Kasumi-1 (cell line): ENCODE data around the gene PCNT.
A peak's percentile ranks its signal among the peaks of the same experiment; 100 is the strongest.
"Not testable (repeated sequence)": the region's sequence is repeated elsewhere in the genome, so short reads cannot be mapped to it uniquely, and the experiment has no call there.

Source experiments
- DNase-seq, 2 experiments: peaks; one replicate each; lab custom pipeline; 2025; lab: John Stamatoyannopoulos, UW

PCNT gene

DNA sequence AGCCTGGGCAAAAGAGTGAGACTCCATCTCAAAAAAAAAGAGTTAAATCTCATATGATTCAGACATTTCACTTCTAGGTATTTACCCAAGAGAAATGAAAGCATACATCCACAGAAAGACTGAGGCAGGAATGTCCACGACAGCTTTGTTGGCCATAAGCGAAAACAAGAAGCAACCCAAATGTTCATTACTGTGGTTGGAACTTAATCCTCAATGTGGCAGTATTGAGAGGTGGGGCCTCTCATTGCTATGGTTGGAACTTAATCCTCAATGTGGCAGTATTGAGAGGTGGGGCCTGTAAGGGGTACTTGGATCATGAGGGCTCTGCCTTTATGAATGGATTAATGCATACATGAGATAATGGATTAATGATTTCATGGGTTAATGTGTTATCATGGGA, 15.5 kb upstream of the PCNT start:
- DNase-seq, result no peak

DNA sequence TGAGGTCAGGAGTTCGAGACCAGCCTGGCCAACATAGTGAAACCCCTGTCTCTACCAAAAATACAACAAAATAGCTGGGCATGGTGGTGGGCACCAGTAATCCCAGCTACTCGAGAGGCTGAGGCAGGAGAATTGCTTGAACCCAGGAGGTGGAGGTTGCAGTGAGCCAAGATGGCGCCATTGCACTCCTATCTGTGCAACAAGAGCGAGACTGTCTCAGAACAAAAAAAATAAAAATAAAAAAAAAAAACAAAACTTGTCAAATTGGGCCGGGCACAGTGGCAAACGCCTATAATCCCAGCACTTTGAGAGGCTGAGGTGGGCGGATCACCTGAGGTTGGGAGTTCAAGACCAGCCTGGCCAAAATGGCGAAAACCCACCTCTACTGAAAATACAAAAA, 13.7 kb upstream of the PCNT start:
- not testable (repeated sequence) for DNase-seq

DNA sequence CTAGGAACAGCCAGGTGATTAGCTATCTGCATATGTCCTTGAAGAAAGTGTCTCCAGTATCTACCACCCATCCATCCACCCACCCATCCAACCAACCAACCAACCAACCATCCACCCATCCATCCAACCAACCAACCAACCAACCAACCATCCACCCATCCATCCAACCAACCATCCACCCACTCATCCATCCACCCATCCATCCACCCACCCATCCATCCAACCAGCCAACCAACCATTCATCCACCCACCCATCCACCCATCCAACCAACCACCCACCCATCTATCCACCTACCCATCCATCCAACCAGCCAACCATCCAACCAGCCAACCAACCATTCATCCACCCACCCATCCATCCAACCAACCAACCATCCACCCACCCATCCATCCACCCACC, 12.4 kb upstream of the PCNT start:
- no peak for DNase-seq

GRCh38 chr21:46312949-46313348, 11.0 kb upstream of the PCNT start:
- DNase-seq, result no peak

- no peak for DNase-seq
Observed at GRCh38 chr21:46314441-46315020, 9.4 kb upstream of the PCNT start.

GRCh38 chr21:46316708-46317324, 7.1 kb upstream of the PCNT start:
- DNase-seq, result no peak

DNA sequence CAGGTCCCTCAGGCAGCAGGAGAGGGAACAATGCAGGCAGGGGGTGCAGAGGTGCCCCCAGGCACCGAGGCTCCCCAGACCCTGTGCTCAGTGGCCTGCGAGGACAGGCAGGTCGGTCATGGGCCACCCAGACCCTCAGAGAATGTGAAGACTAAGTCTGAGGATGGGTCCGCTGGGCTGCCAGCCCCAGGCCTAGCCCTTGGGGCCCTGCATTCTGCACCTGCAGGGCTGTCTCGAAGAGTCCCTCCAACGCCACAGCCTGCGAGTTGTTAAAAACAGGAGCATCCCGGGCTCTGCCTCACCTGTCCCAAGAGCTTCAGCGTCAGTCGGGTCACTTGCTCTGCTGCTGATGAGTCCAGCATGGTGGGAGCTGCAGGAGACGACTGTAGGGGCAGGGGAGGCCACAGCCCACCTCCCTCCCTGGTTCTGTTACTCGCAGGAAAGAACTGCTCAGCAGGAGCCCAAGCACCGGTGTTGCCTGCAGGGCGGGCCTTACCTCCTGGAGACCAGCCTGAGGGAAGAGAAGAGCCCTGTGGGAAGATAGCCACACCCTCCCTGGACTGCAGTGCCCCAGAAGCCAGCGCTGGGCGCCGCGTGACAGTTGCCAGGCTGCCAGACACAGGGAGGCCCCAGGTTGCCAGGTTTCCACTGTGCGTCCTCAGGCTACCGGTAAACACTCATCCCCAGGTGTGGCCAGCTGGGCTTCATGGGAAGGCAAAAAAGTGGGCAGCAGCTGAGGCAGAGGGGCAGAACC, 6.1 kb upstream of the PCNT start:
- no peak for DNase-seq

DNA sequence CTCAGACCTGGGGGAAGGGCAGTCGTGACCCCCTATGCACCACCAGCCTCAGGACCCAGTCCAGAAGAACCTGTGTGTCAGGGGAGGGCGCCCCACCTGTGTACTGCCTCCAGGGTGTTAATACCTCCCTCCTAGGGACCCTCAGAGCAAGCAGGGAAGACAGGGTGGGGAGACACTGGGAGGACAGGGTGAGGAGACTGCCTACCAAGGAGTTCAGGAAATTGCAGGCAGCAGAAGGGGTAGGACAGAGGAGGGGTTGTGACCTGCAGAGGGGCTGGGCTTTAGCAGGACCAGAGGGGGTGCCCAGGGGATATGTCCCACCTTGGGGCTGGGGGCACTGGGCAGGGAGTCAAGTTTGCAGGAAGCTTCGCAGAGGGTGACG, 5.5 kb upstream of the PCNT start:
- no peak for DNase-seq

GRCh38 chr21:46319186-46319585, 4.8 kb upstream of the PCNT start:
- no peak for DNase-seq

DNA sequence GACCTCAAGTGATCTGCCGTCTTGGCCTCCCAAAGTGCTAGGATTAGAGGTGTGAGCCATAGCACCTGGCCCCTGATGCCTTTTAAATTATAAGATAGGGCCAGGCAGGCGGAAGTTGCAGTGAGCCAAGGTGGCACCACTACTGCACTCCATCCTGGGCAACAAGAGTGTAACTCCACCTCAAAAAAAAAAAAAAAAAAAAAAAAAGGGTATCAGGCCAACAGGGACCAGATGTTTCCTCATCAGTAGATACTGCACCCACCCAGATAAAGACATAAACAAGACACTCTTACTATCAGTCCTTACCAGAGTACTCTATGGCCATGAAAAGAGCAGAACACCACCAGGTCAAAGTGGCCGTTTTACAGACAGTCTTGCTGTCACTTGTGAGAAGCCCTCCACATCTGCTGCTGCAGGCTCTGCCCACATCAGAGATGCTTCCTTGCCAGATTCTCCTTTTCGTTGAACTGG, 3.6 kb upstream of the PCNT start:
- DNase-seq, result peak; percentile 13 to 15

- peak; percentile 18 to 27 for DNase-seq
Observed at GRCh38 chr21:46322351-46323226, 1.4 kb upstream of the PCNT start.

GRCh38 chr21:46323227-46323709, 688 bp upstream of the PCNT start:
- DNase-seq, result peak in 1 of 2 experiments; percentile 5

- peak; percentile 55 to 70 for DNase-seq
Observed at GRCh38 chr21:46324390-46325072, 575 bp downstream of the PCNT start.

- DNase-seq, result peak; percentile 44 to 59
Observed at GRCh38 chr21:46325073-46325912, 1.3 kb downstream of the PCNT start.

GRCh38 chr21:46326110-46326703, 2.3 kb downstream of the PCNT start:
- no peak for DNase-seq

- no peak for DNase-seq
Observed at GRCh38 chr21:46327711-46328110, 3.8 kb downstream of the PCNT start.

DNA sequence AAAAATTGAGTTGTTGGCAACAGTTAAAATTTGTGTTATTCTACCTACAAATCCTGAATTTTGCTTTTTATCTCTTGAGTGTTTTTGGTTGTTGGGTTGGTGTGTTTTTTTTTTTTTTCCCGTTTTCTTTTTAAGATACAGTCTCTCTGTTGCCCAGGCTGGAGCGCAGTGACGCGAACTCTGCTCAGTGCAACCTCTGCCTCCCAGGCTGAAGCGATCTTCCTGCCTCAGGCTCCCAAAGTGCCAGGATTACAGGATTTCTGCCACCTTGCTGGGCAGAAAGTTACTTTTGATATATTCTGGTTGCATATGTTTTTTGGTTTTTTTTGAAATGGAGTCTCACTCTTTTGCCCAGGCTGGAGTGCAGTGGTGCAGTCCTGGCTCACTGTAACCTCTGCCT, 4.2 kb downstream of the PCNT start:
- no peak for DNase-seq

DNA sequence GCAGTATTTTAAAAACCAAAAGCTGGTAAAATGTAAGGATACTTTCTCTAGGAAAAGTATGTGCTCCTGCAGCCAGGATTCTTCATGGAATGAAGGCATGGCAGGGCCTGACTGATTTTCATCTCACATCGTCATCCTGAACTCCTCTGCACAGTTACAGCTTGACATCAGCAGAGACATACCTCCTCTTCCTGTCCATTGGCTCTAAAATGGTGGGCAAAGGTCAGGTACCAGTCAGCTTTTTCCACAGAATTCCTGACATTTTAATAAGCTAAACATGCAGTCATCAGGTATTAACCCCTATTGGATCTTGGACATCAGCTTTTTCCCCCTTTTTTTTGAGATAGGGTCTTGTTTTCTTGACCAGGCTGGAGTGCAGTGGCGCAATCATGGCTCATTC, 5.8 kb downstream of the PCNT start:
- DNase-seq, result no peak

GRCh38 chr21:46334351-46335140, 10.6 kb downstream of the PCNT start:
- DNase-seq, result no peak
